Transverse colon (tissue), 4 donors: ENCODE results near the gene TBC1D22B. TPM values are rescaled to one million over a fixed set of nuclear protein-coding genes. Genes with fewer than 3 reads are reported as not detected.

ENCODE experiments used
- DNase-seq: peaks from one replicate; pipeline ENCODE4 v3.0.0-alpha.2; 2019
- H3K27ac ChIP-seq, 4 donors: fragments of 200-600 bp; sonication (generic); 2 replicates each; pipeline ENCODE4 v1.5.1; 2016 to 2018; ENCODE audit warnings: inconsistent platforms in 4 of 4
- H3K27me3 ChIP-seq: fragments of 200-600 bp; sonication (generic); 2 replicates; pipeline ENCODE4 v1.5.1; 2017; ENCODE audit warnings: inconsistent platforms
- H3K36me3 ChIP-seq, 4 donors: fragments of 200-600 bp; sonication (generic); 2 replicates each; pipeline ENCODE4 v1.5.1; 2017 to 2019; ENCODE audit warnings: inconsistent platforms in 4 of 4
- H3K4me1 ChIP-seq, 4 donors: fragments of 200-600 bp; sonication (generic); 2 replicates each; pipeline ENCODE4 v1.5.1; 2017 to 2020; ENCODE audit warnings: inconsistent platforms in 4 of 4
- H3K4me3 ChIP-seq, 4 donors: fragments of 200-600 bp; sonication (generic); 1 replicate in 1 of 4; 2 replicates in 3 of 4; pipeline versions ENCODE4 v1.5.1 to v1.6.1; 2017 to 2019; ENCODE audit warnings: inconsistent platforms in 4 of 4
- H3K9me3 ChIP-seq, 2 donors: fragments of 200-600 bp; sonication (generic); 2 replicates each; pipeline ENCODE4 v1.5.1; 2017 to 2019; ENCODE audit warnings: inconsistent platforms in 2 of 2
- EP300 ChIP-seq: sonication (generic); formaldehyde crosslinking; IDR thresholded peaks from one replicate; pipeline ENCODE4 v1.6.1; 2017; ENCODE audit warnings: antibody characterized with exemption, low read depth
- POLR2A ChIP-seq: fragments of 450-650 bp; IDR thresholded peaks from one replicate; pipeline ENCODE4 v1.6.1; 2016; ENCODE audit warnings: antibody characterized with exemption, mild to moderate bottlenecking, moderate library complexity
- POLR2AphosphoS5 ChIP-seq, 3 donors: sonication (generic); formaldehyde crosslinking; IDR thresholded peaks; one replicate each; pipeline ENCODE4 v1.6.1; 2016; ENCODE audit warnings: antibody characterized with exemption in 3 of 3
- WGBS, 2 donors: methylation state at CpG; one replicate each; pipeline ENCODE4 v1.1.5; 2018; ENCODE audit warnings: low coverage in 1 of 2; 5-methylcytosine and 5-hydroxymethylcytosine counted together
- in situ Hi-C, 4 donors: fragments of 200-750 bp; cut with MboI; loops; one replicate each; pipeline versions ENCODE4 v1.15.0 to v1.15.1; 2017; ENCODE audit warnings: low sequenced_read_pairs in 3 of 4, low pct_ligation_motif_present in 1 of 4, low pct_unique_long_range_greater_than_20kb in 1 of 4
- intact Hi-C: fragments of 100-400 bp; cut with DNase I; formaldehyde crosslinking; loops from one replicate; pipeline ENCODE4 v1.15.1; 2023; ENCODE audit warnings: low total_unique reads
- total RNA-seq, 4 donors: library from RNA; depleted of rRNA; stranded (reverse); fragments of >200 nt; gene quantifications; one replicate each; pipeline ENCODE4 v1.1.0, GENCODE V29; 2016
- TF ChIP-seq, protein P1 (sequence below), 5 experiments: fragments of 200-600 bp in 3 of 5; fragments of 450-650 bp in 2 of 5; sonication (generic) in 3 of 5; IDR thresholded peaks; 1 replicate in 2 of 5; 2 replicates in 3 of 5; pipeline ENCODE4 v1.5.1; 2016 to 2017; ENCODE audit warnings: antibody characterized with exemption in 5 of 5, inconsistent platforms in 3 of 5, mild to moderate bottlenecking in 2 of 5, moderate library complexity in 1 of 5

TBC1D22B gene
- total RNA-seq, 4 donors from 2014 or later: 9.0 to 15.7 (median 12.6) TPM

DNA sequence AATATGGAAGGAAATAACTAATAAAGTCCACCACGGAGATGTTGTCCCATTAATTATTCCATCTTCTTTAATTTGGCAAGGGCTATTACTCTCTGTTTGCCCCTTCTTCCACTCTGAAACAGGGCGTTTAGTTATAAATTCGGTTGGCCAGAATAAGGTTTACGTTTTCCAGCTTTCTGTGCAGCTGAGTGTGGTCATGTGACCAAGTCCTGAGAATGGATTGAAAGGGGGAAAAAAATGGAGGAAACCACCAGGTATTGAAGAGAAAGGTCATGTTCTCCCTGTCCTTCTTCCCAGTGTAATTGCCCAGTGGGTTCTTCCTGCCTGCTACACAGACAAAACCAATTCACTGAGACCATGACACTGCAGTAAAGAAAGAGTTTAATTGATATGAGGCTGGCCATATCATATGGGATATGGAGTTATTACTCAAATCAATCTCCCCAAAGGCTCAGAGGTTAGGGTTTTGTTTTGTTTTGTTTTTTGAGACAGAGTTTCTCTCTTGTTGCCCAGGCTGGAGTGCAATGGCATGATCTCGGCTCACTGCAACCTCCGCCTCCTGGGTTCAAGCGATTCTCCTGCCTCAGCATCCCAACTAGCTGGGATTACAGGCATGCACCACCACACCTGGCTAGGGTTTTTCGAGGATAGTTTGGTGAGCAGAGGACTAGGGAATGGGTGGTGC, 14.3 kb upstream of the TBC1D22B start:
- intact Hi-C loops: no loop called here
- 66 to 83% methylated on average over 5 to 8 of the region's 8 CpGs for WGBS, 2 donors

GRCh38 chr6:37243816-37244370, 13.7 kb upstream of the TBC1D22B start:
- Histone ChIP-seq H3K36me3 (no peaks in the 10 kb centered on the region), H3K9me3 (no peaks in the 10 kb centered on the region), H3K27me3 (no peaks in the 10 kb centered on the region), H3K4me3 (no peak overlapping the region), H3K27ac (peak overlapping the region; percentile 78 to 83 (median 80)), H3K4me1 (peaks cover 34 to 57% (median 45%) of the 10 kb centered on the region in 4 donors)
- DNase-seq: no peak
- TF ChIP-seq, protein P1, sequence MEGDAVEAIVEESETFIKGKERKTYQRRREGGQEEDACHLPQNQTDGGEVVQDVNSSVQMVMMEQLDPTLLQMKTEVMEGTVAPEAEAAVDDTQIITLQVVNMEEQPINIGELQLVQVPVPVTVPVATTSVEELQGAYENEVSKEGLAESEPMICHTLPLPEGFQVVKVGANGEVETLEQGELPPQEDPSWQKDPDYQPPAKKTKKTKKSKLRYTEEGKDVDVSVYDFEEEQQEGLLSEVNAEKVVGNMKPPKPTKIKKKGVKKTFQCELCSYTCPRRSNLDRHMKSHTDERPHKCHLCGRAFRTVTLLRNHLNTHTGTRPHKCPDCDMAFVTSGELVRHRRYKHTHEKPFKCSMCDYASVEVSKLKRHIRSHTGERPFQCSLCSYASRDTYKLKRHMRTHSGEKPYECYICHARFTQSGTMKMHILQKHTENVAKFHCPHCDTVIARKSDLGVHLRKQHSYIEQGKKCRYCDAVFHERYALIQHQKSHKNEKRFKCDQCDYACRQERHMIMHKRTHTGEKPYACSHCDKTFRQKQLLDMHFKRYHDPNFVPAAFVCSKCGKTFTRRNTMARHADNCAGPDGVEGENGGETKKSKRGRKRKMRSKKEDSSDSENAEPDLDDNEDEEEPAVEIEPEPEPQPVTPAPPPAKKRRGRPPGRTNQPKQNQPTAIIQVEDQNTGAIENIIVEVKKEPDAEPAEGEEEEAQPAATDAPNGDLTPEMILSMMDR (IDR thresholded peaks at IDR 0.05): no peak
- no peak for TF ChIP-seq POLR2A
- no peak for TF ChIP-seq EP300
- no peak for TF ChIP-seq POLR2AphosphoS5 (IDR thresholded peaks at IDR 0.05)
- intact Hi-C loops (no loop called here), in situ Hi-C loops (no loop called here)
- WGBS, 2 donors: 35 to 67% methylated on average over 1 to 3 of the region's 3 CpGs

More for the DNA sequence above, 14.3 kb upstream of the TBC1D22B start:
- Histone ChIP-seq H3K36me3 (no peaks in the 10 kb centered on the region), H3K9me3 (no peaks in the 10 kb centered on the region), H3K27ac (peak overlapping the region; percentile 78 to 83 (median 80)), H3K4me3 (no peak overlapping the region), H3K27me3 (no peaks in the 10 kb centered on the region), H3K4me1 (peaks cover 34 to 58% (median 45%) of the 10 kb centered on the region in 4 donors)
- in situ Hi-C loops: no loop called here
- TF ChIP-seq, protein P1 (IDR thresholded peaks at IDR 0.05): no peak
- no peak for TF ChIP-seq POLR2A
- TF ChIP-seq EP300: no peak
- no peak for TF ChIP-seq POLR2AphosphoS5 (IDR thresholded peaks at IDR 0.05)
- DNase-seq: no peak

GRCh38 chr6:37244430-37245310, 12.9 kb upstream of the TBC1D22B start:
- in situ Hi-C loops: no loop called here
- H3K4me3 ChIP-seq: no peak overlapping the region
- no peaks in the 10 kb centered on the region for H3K36me3 ChIP-seq
- peaks cover 30 to 49% (median 42%) of the 10 kb centered on the region in 4 donors for H3K4me1 ChIP-seq
- intact Hi-C loops: no loop called here
- peak overlapping the region; percentile 79 to 83 (median 80) for H3K27ac ChIP-seq
- TF ChIP-seq, protein P1 (IDR thresholded peaks at IDR 0.05): no peak
- no peak for TF ChIP-seq POLR2A
- TF ChIP-seq EP300: peak; percentile 53
- peak; percentile 69 to 89 (median 81) for TF ChIP-seq POLR2AphosphoS5 (IDR thresholded peaks at IDR 0.05)
- WGBS, 2 donors: 42 to 50% methylated on average over 3 to 6 of the region's 6 CpGs
- H3K9me3 ChIP-seq: no peaks in the 10 kb centered on the region
- no peaks in the 10 kb centered on the region for H3K27me3 ChIP-seq
- DNase-seq: peak; percentile 57

DNA sequence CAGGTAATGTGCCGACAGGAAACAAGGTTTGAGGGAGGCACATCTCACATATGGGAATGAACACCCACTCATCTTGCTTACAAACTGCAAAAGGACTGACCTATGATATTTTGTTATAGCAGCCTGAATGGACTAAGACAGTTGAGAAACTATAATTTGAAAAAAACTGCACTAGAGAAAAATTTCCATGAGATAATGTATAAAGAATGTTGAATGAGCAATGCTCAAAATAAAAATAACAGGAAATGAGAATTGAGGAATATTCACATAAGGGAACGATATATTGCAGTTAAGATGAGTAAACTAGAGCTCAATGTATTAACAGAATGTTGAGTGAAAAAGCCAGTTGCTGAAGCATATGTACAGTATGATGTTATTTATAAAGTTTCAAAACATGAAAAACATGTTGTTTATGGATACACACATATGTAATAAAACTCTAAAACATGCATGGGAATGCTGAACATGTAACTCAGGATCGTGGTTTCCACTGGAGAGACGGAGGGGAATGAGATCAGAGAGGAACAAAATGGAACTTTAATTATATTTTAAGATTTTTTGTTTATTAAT, 6.3 kb upstream of the TBC1D22B start:
- Histone ChIP-seq H3K27ac (no peak overlapping the region), H3K27me3 (no peaks in the 10 kb centered on the region), H3K4me1 (peaks cover 0 to 5% (median 0%) of the 10 kb centered on the region in 4 donors), H3K4me3 (no peak overlapping the region), H3K9me3 (no peaks in the 10 kb centered on the region), H3K36me3 (no peaks in the 10 kb centered on the region)
- in situ Hi-C loops: no loop called here
- TF ChIP-seq EP300: no peak
- no peak for TF ChIP-seq POLR2AphosphoS5 (IDR thresholded peaks at IDR 0.05)
- TF ChIP-seq, protein P1 (IDR thresholded peaks at IDR 0.05): no peak
- TF ChIP-seq POLR2A: no peak
- 83 to 86% methylated on average over 2 to 4 of the region's 4 CpGs for WGBS, 2 donors
- DNase-seq: no peak
- intact Hi-C loops: no loop called here
